Measurements from ENCODE around the gene CRIM1. TPM values are rescaled to one million over a fixed set of nuclear protein-coding genes. Genes with fewer than 3 reads are reported as not detected.
A peak's percentile ranks its signal among the peaks of the same experiment; 100 is the strongest.

CRIM1 gene
- total RNA-seq, 1 donor from 2014 or later: 60.4 TPM

DNA sequence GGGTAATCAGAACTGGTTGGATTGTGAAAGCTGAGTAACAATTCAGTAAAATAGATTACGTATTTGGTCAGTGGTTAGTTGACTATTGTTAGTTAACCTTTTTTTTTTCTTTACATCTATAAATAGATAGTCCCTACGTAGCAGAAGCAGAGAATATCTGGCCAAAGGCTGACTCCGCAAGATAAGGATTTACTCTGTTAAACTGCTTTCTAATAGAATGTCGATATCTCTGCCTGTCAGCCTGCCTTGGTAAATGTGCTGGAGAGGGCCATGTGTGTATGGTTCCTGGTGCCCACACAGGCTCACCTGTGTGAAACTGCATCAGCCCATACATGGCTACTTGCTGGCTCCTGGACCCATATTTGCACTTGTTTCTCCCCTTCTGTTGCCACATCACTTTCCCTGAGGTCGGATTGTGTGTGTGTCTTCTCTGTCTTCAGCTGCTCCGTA lies 94.4 kb downstream of the CRIM1 start:
- no peak overlapping the region for H3K4me3 ChIP-seq
- H3K27me3 ChIP-seq: no peaks in the 10 kb centered on the region
- H3K9me3 ChIP-seq: no peaks in the 10 kb centered on the region
- H3K4me1 ChIP-seq: peaks cover 24% of the 10 kb centered on the region
- no peak for DNase-seq (ENCODE audit: extremely low spot score in 2 of 2)
- peaks cover 0 to 5% of the 10 kb centered on the region in 2 donors for H3K36me3 ChIP-seq
- TF ChIP-seq POLR2AphosphoS5 (IDR thresholded peaks at IDR 0.05; ENCODE audit: insufficient read depth in 1 of 2, low read depth in 1 of 2): no peak
- peak overlapping the region; percentile 42 for H3K27ac ChIP-seq
- intact Hi-C loops (cut with DNase I): loop anchor here (10.0 kb wide), 1 partner anchor 95 kb away; the partner anchor contains the start of gene CRIM1

DNA sequence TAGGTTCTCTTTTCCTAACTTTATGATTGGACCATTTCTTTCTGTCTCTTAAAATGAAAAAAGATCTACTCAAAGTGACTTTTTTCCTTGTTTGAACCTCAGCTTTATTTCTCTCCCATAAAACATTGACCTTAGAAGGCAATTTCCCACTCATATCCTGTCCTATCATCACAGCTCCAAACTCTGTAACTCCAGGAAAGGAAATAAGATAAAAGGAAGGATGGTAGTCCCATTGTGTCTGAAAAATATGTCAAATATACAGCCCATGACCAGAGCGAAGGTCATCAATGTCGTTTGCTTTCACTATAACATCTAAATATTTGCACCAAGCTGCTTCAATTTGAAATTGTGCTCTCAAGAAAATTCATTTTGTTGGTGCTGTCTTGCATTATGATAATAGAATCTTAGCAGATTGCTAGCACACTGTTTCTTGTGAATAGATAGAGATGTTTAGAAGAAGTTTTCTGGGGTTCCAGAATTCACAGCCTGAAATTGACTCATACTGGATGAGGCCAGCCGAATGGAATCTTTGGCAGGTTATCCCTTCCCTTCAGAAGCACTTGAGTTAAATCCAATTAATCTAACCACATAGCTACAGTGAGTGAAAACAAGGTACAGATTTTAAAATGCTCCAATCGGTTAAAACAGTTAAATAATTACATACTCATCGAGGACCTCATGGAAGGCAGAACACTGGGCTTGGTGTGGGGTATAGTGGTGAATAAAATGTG lies 95.1 kb downstream of the CRIM1 start:
- H3K27me3 ChIP-seq: no peaks in the 10 kb centered on the region
- no peak for DNase-seq (ENCODE audit: extremely low spot score in 2 of 2)
- peaks cover 31% of the 10 kb centered on the region for H3K4me1 ChIP-seq
- peak overlapping the region; percentile 36 for H3K27ac ChIP-seq
- no peak overlapping the region for H3K4me3 ChIP-seq
- intact Hi-C loops (cut with DNase I): loop anchor here (10.0 kb wide), 1 partner anchor 96 kb away; the partner anchor contains the start of gene CRIM1
- no peaks in the 10 kb centered on the region for H3K9me3 ChIP-seq
- peaks cover 0 to 5% of the 10 kb centered on the region in 2 donors for H3K36me3 ChIP-seq
- TF ChIP-seq POLR2AphosphoS5 (IDR thresholded peaks at IDR 0.05; ENCODE audit: insufficient read depth in 1 of 2, low read depth in 1 of 2): no peak
- TF ChIP-seq POLR2A (IDR thresholded peaks at IDR 0.05): no peak
- TF ChIP-seq, protein P1, sequence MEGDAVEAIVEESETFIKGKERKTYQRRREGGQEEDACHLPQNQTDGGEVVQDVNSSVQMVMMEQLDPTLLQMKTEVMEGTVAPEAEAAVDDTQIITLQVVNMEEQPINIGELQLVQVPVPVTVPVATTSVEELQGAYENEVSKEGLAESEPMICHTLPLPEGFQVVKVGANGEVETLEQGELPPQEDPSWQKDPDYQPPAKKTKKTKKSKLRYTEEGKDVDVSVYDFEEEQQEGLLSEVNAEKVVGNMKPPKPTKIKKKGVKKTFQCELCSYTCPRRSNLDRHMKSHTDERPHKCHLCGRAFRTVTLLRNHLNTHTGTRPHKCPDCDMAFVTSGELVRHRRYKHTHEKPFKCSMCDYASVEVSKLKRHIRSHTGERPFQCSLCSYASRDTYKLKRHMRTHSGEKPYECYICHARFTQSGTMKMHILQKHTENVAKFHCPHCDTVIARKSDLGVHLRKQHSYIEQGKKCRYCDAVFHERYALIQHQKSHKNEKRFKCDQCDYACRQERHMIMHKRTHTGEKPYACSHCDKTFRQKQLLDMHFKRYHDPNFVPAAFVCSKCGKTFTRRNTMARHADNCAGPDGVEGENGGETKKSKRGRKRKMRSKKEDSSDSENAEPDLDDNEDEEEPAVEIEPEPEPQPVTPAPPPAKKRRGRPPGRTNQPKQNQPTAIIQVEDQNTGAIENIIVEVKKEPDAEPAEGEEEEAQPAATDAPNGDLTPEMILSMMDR (IDR thresholded peaks at IDR 0.05): no peak

GRCh38 chr2:36451512-36451911 lies 95.9 kb downstream of the CRIM1 start:
- peaks cover 38% of the 10 kb centered on the region for H3K4me1 ChIP-seq
- no peaks in the 10 kb centered on the region for H3K27me3 ChIP-seq
- peaks cover 0 to 5% of the 10 kb centered on the region in 2 donors for H3K36me3 ChIP-seq
- H3K9me3 ChIP-seq: no peaks in the 10 kb centered on the region
- intact Hi-C loops (cut with DNase I): loop anchor here (10.0 kb wide), 1 partner anchor 97 kb away; the partner anchor contains the start of gene CRIM1
- TF ChIP-seq, protein P1 (IDR thresholded peaks at IDR 0.05): no peak
- no peak for TF ChIP-seq POLR2AphosphoS5 (IDR thresholded peaks at IDR 0.05; ENCODE audit: insufficient read depth in 1 of 2, low read depth in 1 of 2)
- no peak for TF ChIP-seq POLR2A (IDR thresholded peaks at IDR 0.05)
- peak overlapping the region; percentile 36 for H3K27ac ChIP-seq
- no peak overlapping the region for H3K4me3 ChIP-seq
- DNase-seq (ENCODE audit: extremely low spot score in 2 of 2): no peak

DNA sequence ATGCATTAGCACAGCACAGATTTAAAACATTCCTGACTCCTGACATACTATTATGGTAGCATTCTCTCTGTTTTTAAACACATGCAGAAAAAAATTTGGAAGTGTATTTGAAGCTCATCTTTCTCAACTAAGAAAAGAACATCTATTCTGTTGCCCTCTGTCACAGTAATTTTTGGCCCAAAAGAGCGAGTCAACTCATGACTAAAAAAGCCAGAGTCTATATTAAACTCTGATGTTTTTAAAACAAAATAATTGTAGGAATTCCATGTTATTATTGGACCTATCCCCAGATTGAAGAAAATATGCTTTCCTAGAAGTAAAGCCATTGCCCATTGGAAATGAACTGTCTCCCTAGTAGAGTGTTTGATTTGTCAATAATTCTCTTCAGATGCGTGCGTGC lies 96.7 kb downstream of the CRIM1 start:
- no peak for DNase-seq (ENCODE audit: extremely low spot score in 2 of 2)
- Histone ChIP-seq H3K27me3 (no peaks in the 10 kb centered on the region), H3K27ac (no peak overlapping the region), H3K4me3 (no peak overlapping the region), H3K36me3 (peaks cover 0 to 3% of the 10 kb centered on the region in 2 donors), H3K9me3 (no peaks in the 10 kb centered on the region), H3K4me1 (peaks cover 38% of the 10 kb centered on the region)
- intact Hi-C loops (cut with DNase I): loop anchor here (10.0 kb wide), 1 partner anchor 97 kb away; the partner anchor contains the start of gene CRIM1
- TF ChIP-seq POLR2AphosphoS5 (IDR thresholded peaks at IDR 0.05; ENCODE audit: insufficient read depth in 1 of 2, low read depth in 1 of 2): no peak
- TF ChIP-seq, protein P1 (IDR thresholded peaks at IDR 0.05): no peak
- no peak for TF ChIP-seq POLR2A (IDR thresholded peaks at IDR 0.05)

GRCh38 chr2:36453652-36454051 lies 98.1 kb downstream of the CRIM1 start:
- Histone ChIP-seq H3K36me3 (no peaks in the 10 kb centered on the region), H3K4me3 (no peak overlapping the region), H3K4me1 (peaks cover 38% of the 10 kb centered on the region), H3K27ac (no peak overlapping the region), H3K27me3 (no peaks in the 10 kb centered on the region), H3K9me3 (no peaks in the 10 kb centered on the region)
- TF ChIP-seq POLR2A (IDR thresholded peaks at IDR 0.05): no peak
- TF ChIP-seq, protein P1 (IDR thresholded peaks at IDR 0.05): no peak
- no peak for TF ChIP-seq POLR2AphosphoS5 (IDR thresholded peaks at IDR 0.05; ENCODE audit: insufficient read depth in 1 of 2, low read depth in 1 of 2)
- DNase-seq (ENCODE audit: extremely low spot score in 2 of 2): no peak
- intact Hi-C loops (cut with DNase I): loop anchor here (10.0 kb wide), 1 partner anchor 99 kb away; the partner anchor contains the start of gene CRIM1

All from vagina (tissue), 2 donors.